ENCODE measurements around the gene TTLL13. TPM values are rescaled to one million over a fixed set of nuclear protein-coding genes. Genes with fewer than 3 reads are reported as not detected.

The TTLL13 gene
- total and polyA plus RNA-seq, 2 of the 4 experiments (the other 2 are of a cell fraction), result 0.10 TPM; not detected in 1

DNA sequence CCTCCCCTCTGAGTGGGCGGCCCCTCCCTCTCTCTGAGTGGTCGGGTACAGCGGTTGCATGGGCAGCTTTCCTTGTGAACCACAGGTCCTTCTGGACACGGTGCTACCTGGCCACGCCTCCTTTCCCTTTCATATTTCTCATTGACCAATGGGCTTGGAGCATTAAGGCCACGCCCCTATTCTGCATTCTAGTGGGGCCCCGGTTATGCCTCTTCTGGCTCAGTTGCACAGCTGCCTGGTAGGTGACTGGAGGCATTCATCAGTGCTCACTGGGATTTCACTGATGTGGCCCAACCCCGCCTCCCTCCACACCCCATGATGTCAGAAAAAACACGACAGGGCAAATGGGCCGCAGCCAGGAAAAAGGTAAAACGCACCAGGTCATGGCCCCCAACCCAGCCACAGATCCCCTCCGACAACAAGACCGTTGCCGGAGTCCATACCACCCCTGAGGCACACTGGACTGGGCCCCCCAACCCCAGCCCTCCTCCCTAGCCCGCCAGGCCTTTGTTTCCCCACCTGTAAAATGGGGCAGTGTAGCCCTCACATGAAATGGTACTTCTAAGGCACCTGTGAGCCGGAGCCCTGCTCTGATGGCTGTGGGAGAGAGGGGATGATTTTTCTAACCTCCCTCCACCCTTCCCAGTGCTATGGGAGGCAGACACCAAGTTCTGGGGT lies 42.5 kb downstream of the TTLL13 start:
- ATAC-seq (ENCODE audit: low read depth) (no peak), DNase-seq (no peak)
- POLR2A ChIA-PET (ENCODE audit: unreplicated experiment), result no interaction called here

More for the DNA sequence above, 42.5 kb downstream of the TTLL13 start:
- in situ Hi-C loops (cut with MboI; ENCODE audit: low sequenced_read_pairs), result no loop called here
- Histone ChIP-seq H2AK5ac (ENCODE audit: low read depth, low read length) (no peak overlapping the region), H2BK120ac (ENCODE audit: low read depth, low read length) (no peak overlapping the region), H3K27me3 (ENCODE audit: control insufficient read depth, insufficient read depth, low read length) (no peaks in the 10 kb centered on the region; the same call in 1 of the 2 replicates), H3K4me3 (ENCODE audit: insufficient read depth, low read depth, low read length) (no peak overlapping the region), H3K4me1 (ENCODE audit: control insufficient read depth, insufficient read depth, low read length) (peaks cover 2% of the 10 kb centered on the region; the same call in 1 of the 2 replicates), H3K9me1 (ENCODE audit: insufficient read depth, low read length) (no peaks in the 10 kb centered on the region), H2BK20ac (ENCODE audit: low read depth, low read length) (no peak overlapping the region), H3K9me3 (ENCODE audit: control insufficient read depth, insufficient read depth, low read length) (no peaks in the 10 kb centered on the region), H3K18ac (ENCODE audit: low read depth, low read length) (no peak overlapping the region), H4K8ac (ENCODE audit: low read depth in 2 of 2, low read length in 2 of 2) (no peak overlapping the region), H3K56ac (ENCODE audit: extremely low read depth, insufficient read depth, low read length) (no peak overlapping the region), H3K9ac (ENCODE audit: low read depth, low read length) (no peak overlapping the region), H3K14ac (replicated peaks; ENCODE audit: low read depth, low read length) (no peak overlapping the region), H2BK5ac (ENCODE audit: low read depth, low read length, poor library complexity, severe bottlenecking) (no peak overlapping the region), H3K4me2 (ENCODE audit: low read depth, low read length) (no peak overlapping the region), H4K5ac (ENCODE audit: low read depth, low read length) (no peak overlapping the region), H4K20me1 (ENCODE audit: insufficient read depth, low read length) (no peaks in the 10 kb centered on the region), H3K27ac (ENCODE audit: insufficient read depth, low read length) (no peak overlapping the region), H2AK9ac (replicated peaks; ENCODE audit: low read depth, low read length, poor library complexity) (no peak overlapping the region), H3K23ac (ENCODE audit: low read depth, low read length) (no peak overlapping the region), H4K91ac (ENCODE audit: insufficient read depth, low read depth, low read length) (no peak overlapping the region), H3K4ac (ENCODE audit: low read depth, low read length) (no peak overlapping the region), H2AFZ (replicated peaks; ENCODE audit: low read length, poor library complexity) (no peak overlapping the region), H3K36me3 (ENCODE audit: control insufficient read depth, insufficient read depth, low read length) (no peaks in the 10 kb centered on the region), H2BK15ac (ENCODE audit: low read depth, low read length) (no peak overlapping the region), H3K79me1 (ENCODE audit: low read depth in 1 of 2, low read length in 2 of 2) (no peaks in the 10 kb centered on the region)
- CTCF ChIA-PET, result no interaction called here
- intact Hi-C loops (cut with micrococcal nuclease), result no loop called here
- dilution Hi-C loops (cut with HindIII; ENCODE audit: low sequenced_read_pairs, unreplicated experiment), result no loop called here
- no TSS peak for BruUV-seq (replicated peaks)
- 73% methylated on average over 5 of the region's 16 CpGs; no CpG with 5 or more reads in 1 of the 2 experiments for WGBS, 2 experiments (ENCODE audit: extremely low coverage in 2 of 2, insufficient read length in 1 of 2)
- TF ChIP-seq MXI1 (IDR thresholded peaks at IDR 0.05; ENCODE audit: borderline replicate concordance, low read depth, low read length), result no peak
- no peak for TF ChIP-seq BHLHE40 (IDR thresholded peaks at IDR 0.05; ENCODE audit: low read depth, low read length)
- TF ChIP-seq FOS (IDR thresholded peaks at IDR 0.05; ENCODE audit: low read depth, low read length), result no peak
- TF ChIP-seq, protein P1, sequence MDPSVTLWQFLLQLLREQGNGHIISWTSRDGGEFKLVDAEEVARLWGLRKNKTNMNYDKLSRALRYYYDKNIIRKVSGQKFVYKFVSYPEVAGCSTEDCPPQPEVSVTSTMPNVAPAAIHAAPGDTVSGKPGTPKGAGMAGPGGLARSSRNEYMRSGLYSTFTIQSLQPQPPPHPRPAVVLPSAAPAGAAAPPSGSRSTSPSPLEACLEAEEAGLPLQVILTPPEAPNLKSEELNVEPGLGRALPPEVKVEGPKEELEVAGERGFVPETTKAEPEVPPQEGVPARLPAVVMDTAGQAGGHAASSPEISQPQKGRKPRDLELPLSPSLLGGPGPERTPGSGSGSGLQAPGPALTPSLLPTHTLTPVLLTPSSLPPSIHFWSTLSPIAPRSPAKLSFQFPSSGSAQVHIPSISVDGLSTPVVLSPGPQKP (IDR thresholded peaks at IDR 0.05; ENCODE audit: borderline replicate concordance, low read depth, low read length), result no peak
- no peak for TF ChIP-seq RFX5 (IDR thresholded peaks at IDR 0.05; ENCODE audit: low read depth, low read length)
- TF ChIP-seq RCOR1 (IDR thresholded peaks at IDR 0.05; ENCODE audit: insufficient replicate concordance, low read length), result no peak
- no peak for TF ChIP-seq POLR2A (IDR thresholded peaks at IDR 0.05; ENCODE audit: low read depth, low read length)
- TF ChIP-seq RAD21 (IDR thresholded peaks at IDR 0.05; ENCODE audit: low read length), result no peak
- TF ChIP-seq, protein P2, sequence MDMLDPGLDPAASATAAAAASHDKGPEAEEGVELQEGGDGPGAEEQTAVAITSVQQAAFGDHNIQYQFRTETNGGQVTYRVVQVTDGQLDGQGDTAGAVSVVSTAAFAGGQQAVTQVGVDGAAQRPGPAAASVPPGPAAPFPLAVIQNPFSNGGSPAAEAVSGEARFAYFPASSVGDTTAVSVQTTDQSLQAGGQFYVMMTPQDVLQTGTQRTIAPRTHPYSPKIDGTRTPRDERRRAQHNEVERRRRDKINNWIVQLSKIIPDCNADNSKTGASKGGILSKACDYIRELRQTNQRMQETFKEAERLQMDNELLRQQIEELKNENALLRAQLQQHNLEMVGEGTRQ (IDR thresholded peaks at IDR 0.05; ENCODE audit: low read depth, low read length), result no peak
- no peak for TF ChIP-seq MAFK (IDR thresholded peaks at IDR 0.05; ENCODE audit: low read depth, low read length)
- no peak for TF ChIP-seq CHD1 (IDR thresholded peaks at IDR 0.05; ENCODE audit: low read depth, low read length)
- no peak for TF ChIP-seq CEBPB (IDR thresholded peaks at IDR 0.05; ENCODE audit: low read depth, low read length)
- TF ChIP-seq SMC3 (IDR thresholded peaks at IDR 0.05; ENCODE audit: low read depth, low read length), result no peak
- no peak for TF ChIP-seq NFE2L2 (IDR thresholded peaks at IDR 0.05; ENCODE audit: low read depth, low read length)
- TF ChIP-seq MAZ (IDR thresholded peaks at IDR 0.05; ENCODE audit: borderline replicate concordance, low read depth, low read length), result no peak
- TF ChIP-seq, protein P3, sequence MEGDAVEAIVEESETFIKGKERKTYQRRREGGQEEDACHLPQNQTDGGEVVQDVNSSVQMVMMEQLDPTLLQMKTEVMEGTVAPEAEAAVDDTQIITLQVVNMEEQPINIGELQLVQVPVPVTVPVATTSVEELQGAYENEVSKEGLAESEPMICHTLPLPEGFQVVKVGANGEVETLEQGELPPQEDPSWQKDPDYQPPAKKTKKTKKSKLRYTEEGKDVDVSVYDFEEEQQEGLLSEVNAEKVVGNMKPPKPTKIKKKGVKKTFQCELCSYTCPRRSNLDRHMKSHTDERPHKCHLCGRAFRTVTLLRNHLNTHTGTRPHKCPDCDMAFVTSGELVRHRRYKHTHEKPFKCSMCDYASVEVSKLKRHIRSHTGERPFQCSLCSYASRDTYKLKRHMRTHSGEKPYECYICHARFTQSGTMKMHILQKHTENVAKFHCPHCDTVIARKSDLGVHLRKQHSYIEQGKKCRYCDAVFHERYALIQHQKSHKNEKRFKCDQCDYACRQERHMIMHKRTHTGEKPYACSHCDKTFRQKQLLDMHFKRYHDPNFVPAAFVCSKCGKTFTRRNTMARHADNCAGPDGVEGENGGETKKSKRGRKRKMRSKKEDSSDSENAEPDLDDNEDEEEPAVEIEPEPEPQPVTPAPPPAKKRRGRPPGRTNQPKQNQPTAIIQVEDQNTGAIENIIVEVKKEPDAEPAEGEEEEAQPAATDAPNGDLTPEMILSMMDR (conservative IDR thresholded peaks at IDR 0.05; ENCODE audit: low read depth, low read length), result no peak

All from IMR-90 (cell line).